NCI-H345 (cell line): ENCODE data around the gene LBHD2.
"Not testable (repeated sequence)": the region's sequence is repeated elsewhere in the genome, so short reads cannot be mapped to it uniquely, and the experiment has no call there.

Source experiments
- DNase-seq: peaks from one replicate; lab custom pipeline; 2025; lab: John Stamatoyannopoulos, UW

Gene LBHD2

DNA sequence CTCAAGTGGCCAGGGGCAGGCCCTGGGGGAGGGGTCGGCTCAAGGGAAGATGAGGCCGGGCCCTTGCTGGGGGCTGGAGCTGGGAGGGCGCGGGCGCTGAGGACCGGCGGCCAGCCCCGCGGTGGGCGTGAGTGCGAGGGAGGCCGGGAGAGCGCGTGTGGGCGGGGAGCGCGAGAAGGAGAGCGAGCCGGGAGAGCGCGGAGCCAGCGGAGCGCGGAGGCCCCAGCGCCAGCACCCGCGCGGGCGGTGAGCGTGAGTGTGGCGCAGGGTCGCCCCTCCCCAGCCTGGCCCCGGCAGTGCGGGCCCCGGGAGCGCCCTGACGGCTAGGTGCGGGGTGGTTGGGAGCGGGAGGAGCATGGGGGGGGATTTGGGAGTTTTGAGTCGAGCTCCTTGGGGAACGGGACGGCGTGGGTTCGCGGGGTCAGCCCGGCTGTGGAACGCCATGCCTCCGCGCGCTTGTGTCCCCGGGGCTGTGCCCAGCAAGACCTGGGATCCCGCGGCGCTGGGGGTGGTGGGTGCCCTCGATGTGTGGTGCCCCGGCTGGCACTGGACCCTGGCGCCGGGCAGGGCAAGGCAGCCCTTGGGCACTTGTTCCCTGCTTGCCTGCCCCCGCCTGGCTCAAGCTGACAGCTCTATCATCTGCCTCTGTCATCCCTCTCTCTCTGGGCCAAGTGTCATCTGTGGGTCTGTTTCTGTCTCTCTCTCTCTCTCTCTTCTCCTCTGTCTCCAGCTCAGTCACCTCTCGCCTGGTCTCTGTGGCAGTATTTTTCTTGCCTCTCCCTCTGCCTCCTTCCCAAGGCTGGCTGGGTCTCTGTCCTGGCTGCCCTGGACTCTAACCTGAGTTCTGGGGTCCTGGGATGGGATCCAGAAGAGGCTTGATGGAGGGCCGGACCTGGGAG lies at the start of gene LBHD2:
Gene LBHD2, plus strand, starts transcription at position 190 of the 899 bp plus-strand sequence. CDS start 1,803 bp downstream, outside the sequence.
- no peak for DNase-seq

DNA sequence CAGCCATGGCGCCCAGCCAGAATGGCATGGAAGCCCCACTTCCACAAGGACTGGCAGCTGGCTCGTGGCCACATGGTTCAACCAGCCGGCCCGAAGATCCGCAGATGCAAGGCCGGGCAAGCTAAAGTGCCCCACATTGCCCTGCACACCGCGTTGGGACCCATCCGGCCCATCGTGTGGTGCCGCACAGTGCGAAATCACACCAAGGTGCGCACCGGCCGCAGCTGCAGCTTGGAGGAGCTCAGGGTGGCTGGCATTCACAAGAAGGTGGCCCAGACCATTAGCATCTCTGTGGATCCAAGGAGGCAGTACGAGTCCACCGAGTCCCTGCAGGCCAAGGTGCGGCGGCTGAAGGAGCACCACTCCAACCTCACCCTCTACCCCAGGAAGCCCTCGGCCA lies 42.5 kb upstream of the LBHD2 start:
- DNase-seq = no peak

- no peak for DNase-seq
Observed at GRCh38 chr14:103043257-103044015, 40.6 kb upstream of the LBHD2 start.

GRCh38 chr14:103045371-103045869 lies 38.6 kb upstream of the LBHD2 start:
- DNase-seq = no peak

DNA sequence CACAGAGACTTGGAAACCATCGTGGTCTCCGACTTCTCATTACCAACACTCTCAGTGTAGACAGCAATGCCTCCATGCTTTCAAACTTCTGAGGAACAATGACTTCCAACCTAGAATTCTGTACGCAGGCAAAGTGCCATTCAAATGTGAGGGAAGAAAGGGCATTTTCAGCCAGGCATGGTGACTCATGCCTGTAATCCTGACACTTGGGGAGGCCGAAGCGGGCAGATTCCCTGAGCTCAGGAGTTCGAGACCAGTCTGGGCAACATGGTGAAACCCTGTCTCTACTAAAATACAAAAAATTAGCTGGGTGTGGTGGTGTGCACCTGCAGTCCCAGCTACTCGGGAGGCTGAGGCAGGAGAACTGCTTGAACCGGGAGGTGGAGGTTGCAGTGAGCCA lies 36.6 kb upstream of the LBHD2 start:
- DNase-seq = not testable (repeated sequence)

GRCh38 chr14:103050935-103051334 lies 33.1 kb upstream of the LBHD2 start:
- no peak for DNase-seq

GRCh38 chr14:103052407-103052806 lies 31.6 kb upstream of the LBHD2 start:
- no peak for DNase-seq

DNA sequence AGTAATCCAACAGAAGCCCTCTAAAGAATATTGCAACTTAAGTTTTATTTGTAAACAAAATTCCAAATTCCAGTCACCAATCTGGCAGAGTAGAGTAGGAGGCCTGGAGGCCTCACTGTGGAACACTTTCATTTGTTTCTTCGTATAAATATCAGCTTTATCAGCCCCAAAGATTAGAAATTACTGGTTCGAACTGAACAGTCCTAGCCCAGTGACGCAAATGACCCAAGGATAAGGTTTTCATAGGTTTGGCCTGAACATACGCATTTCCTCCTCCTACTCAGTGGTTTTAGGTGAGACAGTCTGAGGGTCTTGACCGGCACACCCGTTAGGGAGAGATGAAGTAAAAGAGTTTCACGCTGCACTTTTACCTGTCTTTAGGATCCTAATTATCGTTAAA lies 28.3 kb upstream of the LBHD2 start:
- DNase-seq = no peak

DNA sequence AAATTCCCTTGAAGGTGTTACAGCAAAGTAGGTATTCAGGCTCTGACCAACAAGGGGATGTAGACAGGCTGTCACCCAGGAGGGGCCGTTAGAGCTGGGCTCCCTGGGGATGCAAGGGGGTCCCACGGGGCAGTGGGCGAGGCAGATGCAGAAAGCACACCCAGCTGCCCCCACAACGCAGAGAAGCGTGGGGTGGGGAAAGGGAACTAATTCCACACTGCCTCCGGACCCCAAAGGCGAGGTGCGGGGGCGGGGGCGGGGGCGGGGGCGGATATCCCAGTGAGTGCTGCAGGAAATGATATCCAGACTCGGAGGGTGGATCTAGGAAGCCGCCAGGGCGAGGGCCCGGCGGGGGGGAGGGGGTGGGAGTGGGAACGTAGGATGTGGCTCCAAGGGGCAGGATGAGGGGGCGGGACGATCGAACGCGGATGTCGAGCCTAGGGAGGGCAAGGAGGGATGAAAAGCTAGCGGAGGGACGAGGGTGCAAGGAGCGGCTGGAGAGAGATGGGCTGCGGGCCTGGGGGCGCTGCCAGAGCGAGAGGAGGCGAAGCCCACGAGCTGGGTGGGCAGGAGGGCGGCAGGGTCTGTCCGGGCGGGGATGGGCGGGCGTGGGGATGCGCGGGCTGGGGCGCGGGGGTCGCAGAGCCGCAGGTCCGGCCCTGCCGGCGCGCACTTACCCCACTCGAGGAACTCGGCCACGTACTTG lies 27.5 kb upstream of the LBHD2 start:
- peak; percentile 69 for DNase-seq

DNA sequence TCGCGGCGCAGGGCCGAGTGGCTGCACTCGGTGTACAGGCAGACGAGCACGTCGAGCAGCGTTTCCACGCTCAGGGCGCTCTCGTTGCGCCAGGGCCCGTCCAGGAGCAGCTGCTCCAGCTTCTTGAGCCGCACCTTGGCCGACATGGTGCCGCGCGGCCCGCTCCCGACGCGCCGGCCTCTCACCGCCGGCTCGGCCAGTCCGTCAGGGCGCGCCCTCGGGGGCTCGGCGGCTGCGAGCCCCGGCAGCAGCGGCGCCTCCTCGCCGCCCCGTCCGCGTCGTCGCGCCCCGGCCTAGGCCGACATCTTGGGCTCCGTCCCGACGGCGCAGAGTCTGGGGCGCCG lies 27.0 kb upstream of the LBHD2 start:
- no peak for DNase-seq

GRCh38 chr14:103057372-103058163 lies 26.4 kb upstream of the LBHD2 start, which contains the start of gene CDC42BPB:
CDC42BPB (minus strand) TSS chr14:103057549; CDS start chr14:103057173, 376 bp downstream.
- peak; percentile 93 for DNase-seq

- DNase-seq = no peak
Observed at GRCh38 chr14:103058164-103059055, 25.6 kb upstream of the LBHD2 start.

GRCh38 chr14:103059556-103059955 lies 24.5 kb upstream of the LBHD2 start:
- DNase-seq = no peak

- no peak for DNase-seq
Observed at GRCh38 chr14:103061482-103061976, 22.5 kb upstream of the LBHD2 start.

DNA sequence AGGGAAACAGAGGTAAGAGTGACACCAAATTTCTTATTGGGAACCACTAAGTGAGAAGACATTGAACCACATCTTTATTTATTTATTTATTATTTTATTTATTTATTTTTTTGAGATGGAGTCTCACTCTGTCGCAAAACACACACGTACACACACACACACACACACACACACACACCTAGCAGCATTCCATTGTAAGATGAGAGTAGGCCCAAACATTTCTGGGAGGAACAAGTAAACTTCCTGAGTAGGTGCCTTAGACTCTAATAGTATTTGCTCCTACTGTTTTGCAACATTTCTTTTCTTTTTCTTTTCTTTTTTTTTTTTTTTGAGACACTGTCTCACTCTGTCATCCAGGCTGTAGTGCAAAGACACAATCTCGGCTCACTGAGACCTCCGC lies 19.6 kb upstream of the LBHD2 start:
- DNase-seq = no peak

GRCh38 chr14:103064978-103065377 lies 19.0 kb upstream of the LBHD2 start:
- DNase-seq = no peak

- DNase-seq = no peak
Observed at GRCh38 chr14:103065861-103066260, 18.1 kb upstream of the LBHD2 start.

- no peak for DNase-seq
Observed at GRCh38 chr14:103066399-103066798, 17.6 kb upstream of the LBHD2 start.

DNA sequence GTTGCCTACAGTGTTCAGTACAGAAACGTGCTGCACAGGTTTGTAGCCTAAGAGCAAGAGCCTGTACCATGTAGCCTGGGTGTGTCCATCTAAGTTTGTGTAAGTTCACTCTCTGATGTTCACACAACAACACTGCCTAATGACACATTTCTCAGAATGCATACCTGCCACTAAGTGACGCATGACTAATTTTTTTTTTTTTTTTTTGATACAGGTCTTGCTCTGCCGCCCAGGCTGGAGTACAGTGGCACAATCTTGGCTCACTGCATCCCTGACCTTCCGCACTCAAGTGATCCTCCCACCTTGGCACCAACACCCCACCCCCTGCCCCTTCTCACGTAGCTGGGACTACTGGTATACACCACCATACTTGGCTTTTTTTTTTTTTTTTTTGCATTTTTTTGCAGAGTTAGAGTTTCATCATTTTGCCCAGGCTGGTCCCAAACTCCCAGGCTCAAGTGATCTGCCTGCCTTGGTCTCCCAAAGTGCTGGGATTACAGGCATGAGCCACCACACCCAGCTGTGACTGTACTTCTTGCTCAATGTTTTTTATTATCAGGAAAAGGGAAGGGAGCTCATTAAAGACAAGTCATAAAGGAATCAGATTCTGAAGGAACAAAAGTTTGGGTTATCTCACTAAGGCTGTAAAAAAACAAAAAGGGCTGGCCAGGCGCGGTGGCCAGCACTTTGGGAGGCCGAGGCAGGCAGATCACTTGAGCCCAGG lies 16.6 kb upstream of the LBHD2 start:
- DNase-seq = no peak
